CD4-positive, alpha-beta T cell treated with Interleukin-15 for 1 hour (primary cell): ENCODE data around the gene USP17L24.
"Not testable (repeated sequence)": the region's sequence is repeated elsewhere in the genome, so short reads cannot be mapped to it uniquely, and the experiment has no call there.

Experiments used
- DNase-seq: peaks from one replicate; pipeline ENCODE4 v3.0.0-alpha.2; 2020

Gene USP17L24, protein sequence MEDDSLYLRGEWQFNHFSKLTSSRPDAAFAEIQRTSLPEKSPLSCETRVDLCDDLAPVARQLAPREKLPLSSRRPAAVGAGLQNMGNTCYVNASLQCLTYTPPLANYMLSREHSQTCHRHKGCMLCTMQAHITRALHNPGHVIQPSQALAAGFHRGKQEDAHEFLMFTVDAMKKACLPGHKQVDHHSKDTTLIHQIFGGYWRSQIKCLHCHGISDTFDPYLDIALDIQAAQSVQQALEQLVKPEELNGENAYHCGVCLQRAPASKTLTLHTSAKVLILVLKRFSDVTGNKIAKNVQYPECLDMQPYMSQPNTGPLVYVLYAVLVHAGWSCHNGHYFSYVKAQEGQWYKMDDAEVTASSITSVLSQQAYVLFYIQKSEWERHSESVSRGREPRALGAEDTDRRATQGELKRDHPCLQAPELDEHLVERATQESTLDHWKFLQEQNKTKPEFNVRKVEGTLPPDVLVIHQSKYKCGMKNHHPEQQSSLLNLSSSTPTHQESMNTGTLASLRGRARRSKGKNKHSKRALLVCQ

DNA sequence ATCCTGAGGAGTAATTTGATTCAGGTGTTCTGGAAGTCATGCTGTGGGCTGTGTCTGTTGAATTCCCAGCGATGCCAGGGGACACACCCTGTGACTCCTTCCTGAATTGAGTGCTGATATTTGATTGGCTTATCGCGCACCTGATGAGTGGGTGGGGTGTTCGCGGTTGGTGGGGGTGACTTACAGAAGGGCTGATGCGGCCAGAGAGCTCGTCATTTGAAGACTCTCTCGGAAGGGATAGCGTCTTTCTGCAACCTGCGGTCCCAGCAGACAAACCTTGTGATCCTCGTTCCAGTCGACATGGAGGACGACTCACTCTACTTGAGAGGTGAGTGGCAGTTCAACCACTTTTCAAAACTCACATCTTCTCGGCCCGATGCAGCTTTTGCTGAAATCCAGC is at the start of gene USP17L24:
TSS of gene USP17L24 (plus strand) at position 301 of the 400 bp plus-strand sequence. CDS start at position 301, 0 bp downstream.
- not testable (repeated sequence) for DNase-seq

DNA sequence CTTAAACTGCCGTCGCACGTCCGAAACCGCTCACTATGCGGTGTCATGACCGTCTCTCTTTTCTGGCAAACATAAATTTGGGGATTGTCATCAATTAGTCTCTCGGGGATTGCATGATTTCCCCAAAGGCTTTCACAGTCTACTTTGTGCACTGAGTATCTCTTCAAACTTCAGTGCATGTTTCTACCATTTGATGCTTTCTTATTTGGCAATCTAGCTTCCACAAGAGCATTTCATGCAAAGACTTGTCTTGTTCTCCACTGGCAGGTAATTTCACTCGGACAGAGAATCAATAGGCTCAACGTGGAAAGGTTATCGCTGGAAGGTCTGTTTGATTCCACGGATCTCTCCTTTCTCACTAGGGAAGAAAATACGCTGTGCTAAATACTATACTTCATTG is 774 bp upstream of the USP17L24 start:
- not testable (repeated sequence) for DNase-seq

DNA sequence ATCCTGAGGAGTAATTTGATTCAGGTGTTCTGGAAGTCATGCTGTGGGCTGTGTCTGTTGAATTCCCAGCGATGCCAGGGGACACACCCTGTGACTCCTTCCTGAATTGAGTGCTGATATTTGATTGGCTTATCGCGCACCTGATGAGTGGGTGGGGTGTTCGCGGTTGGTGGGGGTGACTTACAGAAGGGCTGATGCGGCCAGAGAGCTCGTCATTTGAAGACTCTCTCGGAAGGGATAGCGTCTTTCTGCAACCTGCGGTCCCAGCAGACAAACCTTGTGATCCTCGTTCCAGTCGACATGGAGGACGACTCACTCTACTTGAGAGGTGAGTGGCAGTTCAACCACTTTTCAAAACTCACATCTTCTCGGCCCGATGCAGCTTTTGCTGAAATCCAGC is 4.6 kb downstream of the USP17L24 start, which contains the start of gene USP17L25:
TSS of gene USP17L25 (plus strand) at position 301 of the 400 bp plus-strand sequence. CDS start at position 301, 0 bp downstream.
- DNase-seq, result not testable (repeated sequence)

DNA sequence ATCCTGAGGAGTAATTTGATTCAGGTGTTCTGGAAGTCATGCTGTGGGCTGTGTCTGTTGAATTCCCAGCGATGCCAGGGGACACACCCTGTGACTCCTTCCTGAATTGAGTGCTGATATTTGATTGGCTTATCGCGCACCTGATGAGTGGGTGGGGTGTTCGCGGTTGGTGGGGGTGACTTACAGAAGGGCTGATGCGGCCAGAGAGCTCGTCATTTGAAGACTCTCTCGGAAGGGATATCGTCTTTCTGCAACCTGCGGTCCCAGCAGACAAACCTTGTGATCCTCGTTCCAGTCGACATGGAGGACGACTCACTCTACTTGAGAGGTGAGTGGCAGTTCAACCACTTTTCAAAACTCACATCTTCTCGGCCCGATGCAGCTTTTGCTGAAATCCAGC is 9.4 kb downstream of the USP17L24 start, which contains the start of gene USP17L26:
TSS of gene USP17L26 (plus strand) at position 301 of the 400 bp plus-strand sequence. CDS start at position 301, 0 bp downstream.
- not testable (repeated sequence) for DNase-seq

DNA sequence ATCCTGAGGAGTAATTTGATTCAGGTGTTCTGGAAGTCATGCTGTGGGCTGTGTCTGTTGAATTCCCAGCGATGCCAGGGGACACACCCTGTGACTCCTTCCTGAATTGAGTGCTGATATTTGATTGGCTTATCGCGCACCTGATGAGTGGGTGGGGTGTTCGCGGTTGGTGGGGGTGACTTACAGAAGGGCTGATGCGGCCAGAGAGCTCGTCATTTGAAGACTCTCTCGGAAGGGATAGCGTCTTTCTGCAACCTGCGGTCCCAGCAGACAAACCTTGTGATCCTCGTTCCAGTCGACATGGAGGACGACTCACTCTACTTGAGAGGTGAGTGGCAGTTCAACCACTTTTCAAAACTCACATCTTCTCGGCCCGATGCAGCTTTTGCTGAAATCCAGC is 14.1 kb downstream of the USP17L24 start, which contains the start of gene USP17L5:
TSS of gene USP17L5 (plus strand) at position 301 of the 400 bp plus-strand sequence. CDS start at position 301, 0 bp downstream.
- not testable (repeated sequence) for DNase-seq

DNA sequence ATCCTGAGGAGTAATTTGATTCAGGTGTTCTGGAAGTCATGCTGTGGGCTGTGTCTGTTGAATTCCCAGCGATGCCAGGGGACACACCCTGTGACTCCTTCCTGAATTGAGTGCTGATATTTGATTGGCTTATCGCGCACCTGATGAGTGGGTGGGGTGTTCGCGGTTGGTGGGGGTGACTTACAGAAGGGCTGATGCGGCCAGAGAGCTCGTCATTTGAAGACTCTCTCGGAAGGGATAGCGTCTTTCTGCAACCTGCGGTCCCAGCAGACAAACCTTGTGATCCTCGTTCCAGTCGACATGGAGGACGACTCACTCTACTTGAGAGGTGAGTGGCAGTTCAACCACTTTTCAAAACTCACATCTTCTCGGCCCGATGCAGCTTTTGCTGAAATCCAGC is 18.9 kb downstream of the USP17L24 start, which contains the start of gene USP17L27:
TSS of gene USP17L27 (plus strand) at position 301 of the 400 bp plus-strand sequence. CDS start at position 301, 0 bp downstream.
- DNase-seq, result not testable (repeated sequence)

DNA sequence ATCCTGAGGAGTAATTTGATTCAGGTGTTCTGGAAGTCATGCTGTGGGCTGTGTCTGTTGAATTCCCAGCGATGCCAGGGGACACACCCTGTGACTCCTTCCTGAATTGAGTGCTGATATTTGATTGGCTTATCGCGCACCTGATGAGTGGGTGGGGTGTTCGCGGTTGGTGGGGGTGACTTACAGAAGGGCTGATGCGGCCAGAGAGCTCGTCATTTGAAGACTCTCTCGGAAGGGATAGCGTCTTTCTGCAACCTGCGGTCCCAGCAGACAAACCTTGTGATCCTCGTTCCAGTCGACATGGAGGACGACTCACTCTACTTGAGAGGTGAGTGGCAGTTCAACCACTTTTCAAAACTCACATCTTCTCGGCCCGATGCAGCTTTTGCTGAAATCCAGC is 23.6 kb downstream of the USP17L24 start, which contains the start of gene USP17L28:
TSS of gene USP17L28 (plus strand) at position 301 of the 400 bp plus-strand sequence. CDS start at position 301, 0 bp downstream.
- DNase-seq, result not testable (repeated sequence)

DNA sequence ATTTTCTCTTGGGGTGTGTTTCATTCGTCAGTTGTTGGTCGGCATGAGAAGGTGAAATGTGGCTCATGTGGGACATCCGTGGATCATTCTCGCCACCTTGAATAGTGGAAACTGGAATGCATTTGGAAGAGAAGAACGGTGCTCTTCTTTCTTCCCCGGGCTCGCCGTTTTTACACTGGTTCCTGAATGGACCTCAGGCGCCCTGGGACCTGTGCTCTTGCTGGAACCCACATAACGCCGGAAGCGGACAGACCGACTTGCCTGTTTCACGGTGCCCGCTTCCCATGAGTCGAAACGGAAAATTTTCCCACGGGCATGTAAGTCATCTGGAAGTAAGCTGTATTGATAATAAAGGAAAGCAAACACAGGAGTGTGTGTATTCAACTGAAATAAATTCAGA is 25.9 kb downstream of the USP17L24 start:
- DNase-seq, result peak; percentile 33

DNA sequence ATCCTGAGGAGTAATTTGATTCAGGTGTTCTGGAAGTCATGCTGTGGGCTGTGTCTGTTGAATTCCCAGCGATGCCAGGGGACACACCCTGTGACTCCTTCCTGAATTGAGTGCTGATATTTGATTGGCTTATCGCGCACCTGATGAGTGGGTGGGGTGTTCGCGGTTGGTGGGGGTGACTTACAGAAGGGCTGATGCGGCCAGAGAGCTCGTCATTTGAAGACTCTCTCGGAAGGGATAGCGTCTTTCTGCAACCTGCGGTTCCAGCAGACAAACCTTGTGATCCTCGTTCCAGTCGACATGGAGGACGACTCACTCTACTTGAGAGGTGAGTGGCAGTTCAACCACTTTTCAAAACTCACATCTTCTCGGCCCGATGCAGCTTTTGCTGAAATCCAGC is 28.4 kb downstream of the USP17L24 start, which contains the start of gene USP17L29:
TSS of gene USP17L29 (plus strand) at position 301 of the 400 bp plus-strand sequence. CDS start at position 301, 0 bp downstream.
- not testable (repeated sequence) for DNase-seq

DNA sequence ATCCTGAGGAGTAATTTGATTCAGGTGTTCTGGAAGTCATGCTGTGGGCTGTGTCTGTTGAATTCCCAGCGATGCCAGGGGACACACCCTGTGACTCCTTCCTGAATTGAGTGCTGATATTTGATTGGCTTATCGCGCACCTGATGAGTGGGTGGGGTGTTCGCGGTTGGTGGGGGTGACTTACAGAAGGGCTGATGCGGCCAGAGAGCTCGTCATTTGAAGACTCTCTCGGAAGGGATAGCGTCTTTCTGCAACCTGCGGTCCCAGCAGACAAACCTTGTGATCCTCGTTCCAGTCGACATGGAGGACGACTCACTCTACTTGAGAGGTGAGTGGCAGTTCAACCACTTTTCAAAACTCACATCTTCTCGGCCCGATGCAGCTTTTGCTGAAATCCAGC is 37.9 kb downstream of the USP17L24 start, which contains the start of gene USP17L30:
TSS of gene USP17L30 (plus strand) at position 301 of the 400 bp plus-strand sequence. CDS start at position 301, 0 bp downstream.
- not testable (repeated sequence) for DNase-seq
